ENCODE measurements around the gene CDSN.

The CDSN gene

GRCh38 chr6:31091680-31092079, 28.6 kb downstream of the CDSN start:
- TF ChIP-seq TAF1 (IDR thresholded peaks at IDR 0.05; ENCODE audit: borderline replicate concordance, insufficient read depth, low read length) (no peak), SIN3A (IDR thresholded peaks at IDR 0.05; ENCODE audit: borderline replicate concordance, insufficient read depth, low read length) (no peak), FOXP2 (optimal IDR thresholded peaks at IDR 0.05; ENCODE audit: borderline replicate concordance, extremely low read depth, extremely low read length, insufficient read depth) (no peak), POLR2AphosphoS5 (IDR thresholded peaks at IDR 0.05; ENCODE audit: low read depth, low read length) (no peak)
- TF ChIP-seq, protein P1, sequence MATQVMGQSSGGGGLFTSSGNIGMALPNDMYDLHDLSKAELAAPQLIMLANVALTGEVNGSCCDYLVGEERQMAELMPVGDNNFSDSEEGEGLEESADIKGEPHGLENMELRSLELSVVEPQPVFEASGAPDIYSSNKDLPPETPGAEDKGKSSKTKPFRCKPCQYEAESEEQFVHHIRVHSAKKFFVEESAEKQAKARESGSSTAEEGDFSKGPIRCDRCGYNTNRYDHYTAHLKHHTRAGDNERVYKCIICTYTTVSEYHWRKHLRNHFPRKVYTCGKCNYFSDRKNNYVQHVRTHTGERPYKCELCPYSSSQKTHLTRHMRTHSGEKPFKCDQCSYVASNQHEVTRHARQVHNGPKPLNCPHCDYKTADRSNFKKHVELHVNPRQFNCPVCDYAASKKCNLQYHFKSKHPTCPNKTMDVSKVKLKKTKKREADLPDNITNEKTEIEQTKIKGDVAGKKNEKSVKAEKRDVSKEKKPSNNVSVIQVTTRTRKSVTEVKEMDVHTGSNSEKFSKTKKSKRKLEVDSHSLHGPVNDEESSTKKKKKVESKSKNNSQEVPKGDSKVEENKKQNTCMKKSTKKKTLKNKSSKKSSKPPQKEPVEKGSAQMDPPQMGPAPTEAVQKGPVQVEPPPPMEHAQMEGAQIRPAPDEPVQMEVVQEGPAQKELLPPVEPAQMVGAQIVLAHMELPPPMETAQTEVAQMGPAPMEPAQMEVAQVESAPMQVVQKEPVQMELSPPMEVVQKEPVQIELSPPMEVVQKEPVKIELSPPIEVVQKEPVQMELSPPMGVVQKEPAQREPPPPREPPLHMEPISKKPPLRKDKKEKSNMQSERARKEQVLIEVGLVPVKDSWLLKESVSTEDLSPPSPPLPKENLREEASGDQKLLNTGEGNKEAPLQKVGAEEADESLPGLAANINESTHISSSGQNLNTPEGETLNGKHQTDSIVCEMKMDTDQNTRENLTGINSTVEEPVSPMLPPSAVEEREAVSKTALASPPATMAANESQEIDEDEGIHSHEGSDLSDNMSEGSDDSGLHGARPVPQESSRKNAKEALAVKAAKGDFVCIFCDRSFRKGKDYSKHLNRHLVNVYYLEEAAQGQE (IDR thresholded peaks at IDR 0.05; ENCODE audit: insufficient read depth in 1 of 2, low read depth in 2 of 2, low read length in 2 of 2) = no peak

GRCh38 chr6:31090973-31091364, 29.3 kb downstream of the CDSN start:
- no peak for TF ChIP-seq POLR2AphosphoS5 (IDR thresholded peaks at IDR 0.05; ENCODE audit: low read depth, low read length)
- no peak for TF ChIP-seq TAF1 (IDR thresholded peaks at IDR 0.05; ENCODE audit: borderline replicate concordance, insufficient read depth, low read length)
- TF ChIP-seq, protein P1 (IDR thresholded peaks at IDR 0.05; ENCODE audit: insufficient read depth in 1 of 2, low read depth in 2 of 2, low read length in 2 of 2) = no peak
- no peak for TF ChIP-seq SIN3A (IDR thresholded peaks at IDR 0.05; ENCODE audit: borderline replicate concordance, insufficient read depth, low read length)
- no peak for TF ChIP-seq FOXP2 (optimal IDR thresholded peaks at IDR 0.05; ENCODE audit: borderline replicate concordance, extremely low read depth, extremely low read length, insufficient read depth)

DNA sequence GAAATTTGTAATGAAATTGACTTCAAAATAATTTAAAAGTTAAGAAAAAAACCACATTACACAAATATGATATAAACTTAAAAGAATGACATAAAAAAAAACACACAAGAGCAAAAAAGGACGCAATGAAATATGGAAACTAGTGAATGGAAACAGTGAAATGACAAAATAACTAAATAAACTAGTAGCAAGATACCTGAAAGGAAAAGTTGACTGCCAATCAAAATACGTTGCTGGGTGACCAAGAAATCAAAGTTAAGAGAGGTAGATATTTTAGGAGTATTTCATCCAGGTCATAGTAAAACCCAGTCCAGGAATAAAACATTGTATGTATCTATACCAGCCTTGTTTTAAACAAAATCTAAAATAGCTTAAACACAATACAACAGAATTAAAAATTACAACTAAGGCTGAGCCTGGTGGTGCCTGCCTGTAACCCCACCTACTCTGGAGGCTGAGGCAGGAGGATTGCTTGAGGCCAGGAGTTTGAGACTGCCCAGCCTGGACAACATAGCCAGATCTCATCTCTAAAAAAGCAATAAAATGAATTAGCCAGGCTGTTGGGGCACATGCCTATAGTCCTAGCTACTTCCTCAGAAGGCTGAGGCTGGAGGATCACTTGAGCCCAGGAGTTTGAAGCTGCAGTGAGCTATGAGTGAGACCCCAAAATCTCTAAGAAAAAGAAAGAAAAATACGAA, 29.8 kb downstream of the CDSN start:
- TF ChIP-seq TAF1 (IDR thresholded peaks at IDR 0.05; ENCODE audit: borderline replicate concordance, insufficient read depth, low read length) = no peak
- TF ChIP-seq, protein P1 (IDR thresholded peaks at IDR 0.05; ENCODE audit: insufficient read depth in 1 of 2, low read depth in 2 of 2, low read length in 2 of 2) = no peak
- TF ChIP-seq FOXP2 (optimal IDR thresholded peaks at IDR 0.05; ENCODE audit: borderline replicate concordance, extremely low read depth, extremely low read length, insufficient read depth) = no peak
- TF ChIP-seq POLR2AphosphoS5 (IDR thresholded peaks at IDR 0.05; ENCODE audit: low read depth, low read length) = no peak

DNA sequence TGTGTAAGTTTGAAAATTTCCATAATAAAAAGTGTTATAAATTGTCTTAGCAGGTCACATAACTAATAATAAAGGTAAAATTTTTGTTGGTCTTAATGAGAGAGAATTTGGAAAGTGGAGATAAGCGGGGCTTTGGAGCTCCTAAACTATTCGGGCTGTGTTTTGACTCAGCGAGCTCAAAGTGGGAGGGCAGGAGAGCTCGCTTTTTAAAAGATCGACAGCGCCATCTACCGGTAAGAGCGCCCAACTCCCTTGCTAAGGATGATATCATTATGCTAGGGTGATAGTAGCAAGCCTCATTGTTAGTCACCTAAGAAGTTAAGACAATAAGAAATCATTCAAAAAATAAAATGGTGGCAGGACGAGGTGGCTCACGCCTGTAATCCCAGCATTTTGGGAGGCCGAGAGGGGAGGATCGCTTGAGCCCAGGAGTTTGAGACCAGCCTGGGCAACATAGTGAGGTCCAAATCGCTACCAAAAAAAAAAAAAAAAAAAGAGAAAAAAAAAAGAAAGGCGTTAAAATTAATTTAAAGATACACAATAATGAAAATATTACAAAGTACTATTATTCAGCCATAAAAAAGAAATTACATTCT, 32.7 kb downstream of the CDSN start:
- TF ChIP-seq, protein P1 (IDR thresholded peaks at IDR 0.05; ENCODE audit: insufficient read depth in 1 of 2, low read depth in 2 of 2, low read length in 2 of 2) = no peak
- TF ChIP-seq FOXP2 (optimal IDR thresholded peaks at IDR 0.05; ENCODE audit: borderline replicate concordance, extremely low read depth, extremely low read length, insufficient read depth) (no peak), SIN3A (IDR thresholded peaks at IDR 0.05; ENCODE audit: borderline replicate concordance, insufficient read depth, low read length) (no peak), TAF1 (IDR thresholded peaks at IDR 0.05; ENCODE audit: borderline replicate concordance, insufficient read depth, low read length) (no peak), POLR2AphosphoS5 (IDR thresholded peaks at IDR 0.05; ENCODE audit: low read depth, low read length) (no peak)

All from PFSK-1 (cell line).